GM23338 (cell line): Measurements from ENCODE around the gene OR6C65. TPM values are rescaled to one million over a fixed set of nuclear protein-coding genes. Genes with fewer than 3 reads are reported as not detected.

Experiments used
- ATAC-seq: fragments of 200-7000 bp; cut with Tn5 transposase; 3 replicates; pipeline ENCODE4 v1.9.1; 2020
- DNase-seq: peaks from one replicate; pipeline ENCODE4 v3.0.0-alpha.2; 2015; ENCODE audit warnings: low spot score
- H2AFZ ChIP-seq: fragments of 200-600 bp; sonication (generic); 2 replicates; pipeline ENCODE4 v1.8.0; 2016; ENCODE audit warnings: antibody characterized with exemption, mild to moderate bottlenecking, moderate library complexity
- H3F3A ChIP-seq: fragments of 200-600 bp; sonication (generic); replicated peaks from 2 replicates; pipeline ENCODE4 v1.8.0; 2017; ENCODE audit warnings: antibody characterized with exemption, mixed run types, low read depth
- H3K27ac ChIP-seq: fragments of 200-600 bp; sonication (generic); 2 replicates; pipeline ENCODE4 v1.6.1; 2016; ENCODE audit warnings: low read depth
- H3K27me3 ChIP-seq: fragments of 200-600 bp; sonication (generic); 2 replicates; pipeline ENCODE4 v1.8.0; 2016; ENCODE audit warnings: mild to moderate bottlenecking, mixed run types, moderate library complexity; ENCODE audit not compliant: insufficient read depth
- H3K36me3 ChIP-seq: fragments of 200-600 bp; sonication (generic); 2 replicates; pipeline ENCODE4 v1.8.0; 2016; ENCODE audit warnings: mild to moderate bottlenecking; ENCODE audit not compliant: insufficient read depth
- H3K4me1 ChIP-seq: fragments of 200-600 bp; sonication (generic); 2 replicates; pipeline ENCODE4 v1.8.0; 2016; ENCODE audit warnings: mild to moderate bottlenecking, moderate library complexity; ENCODE audit not compliant: insufficient read depth
- H3K4me2 ChIP-seq: fragments of 200-600 bp; sonication (generic); 2 replicates; pipeline ENCODE4 v1.7.1; 2017; ENCODE audit warnings: mixed run types
- H3K4me3 ChIP-seq: fragments of 200-600 bp; sonication (generic); 2 replicates; pipeline ENCODE4 v1.6.1; 2016; ENCODE audit warnings: mixed run types
- H3K79me2 ChIP-seq: fragments of 200-600 bp; sonication (generic); replicated peaks from 2 replicates; pipeline ENCODE4 v1.8.0; 2017; ENCODE audit warnings: mild to moderate bottlenecking; ENCODE audit not compliant: insufficient read depth
- H3K9me2 ChIP-seq: fragments of 200-600 bp; sonication (generic); 2 replicates; pipeline ENCODE4 v1.8.0; 2017; ENCODE audit not compliant: insufficient read depth
- H4K20me1 ChIP-seq: fragments of 200-600 bp; sonication (generic); replicated peaks from 2 replicates; pipeline ENCODE4 v1.8.0; 2017; ENCODE audit warnings: mild to moderate bottlenecking; ENCODE audit not compliant: insufficient read depth
- H3K27ac Mint-ChIP-seq: 2 replicates; pipeline ENCODE4 v1.8.0; 2020; ENCODE audit warnings: inconsistent platforms, mild to moderate bottlenecking, moderate library complexity, mixed read lengths
- H3K27me3 Mint-ChIP-seq: 3 replicates; pipeline ENCODE4 v1.8.0; 2022; ENCODE audit warnings: low read depth, mild to moderate bottlenecking, moderate library complexity, mixed read lengths, inconsistent platforms; ENCODE audit not compliant: insufficient read depth, poor library complexity
- H3K36me3 Mint-ChIP-seq: 3 replicates; pipeline ENCODE4 v1.8.0; 2021; ENCODE audit warnings: low read depth, mild to moderate bottlenecking, inconsistent platforms, moderate library complexity, mixed read lengths
- H3K4me1 Mint-ChIP-seq: 3 replicates; pipeline ENCODE4 v1.8.0; 2020; ENCODE audit warnings: mild to moderate bottlenecking, inconsistent platforms, mixed read lengths
- H3K4me3 Mint-ChIP-seq: 3 replicates; pipeline ENCODE4 v1.8.0; 2021; ENCODE audit warnings: moderate library complexity, mild to moderate bottlenecking, inconsistent platforms, mixed read lengths
- H3K9me3 Mint-ChIP-seq: 3 replicates; pipeline ENCODE4 v1.8.0; 2020; ENCODE audit warnings: moderate library complexity, mild to moderate bottlenecking, inconsistent platforms, mixed read lengths
- CTCF ChIP-seq, 2 experiments: fragments of 200-600 bp in 1 of 2; sonication (generic) in 1 of 2; conservative IDR thresholded peaks; 2 replicates each; pipeline versions ENCODE4 v1.5.1 to v1.6.1; 2016 to 2017; ENCODE audit warnings: antibody characterized with exemption in 2 of 2, low read depth in 2 of 2, mild to moderate bottlenecking in 2 of 2, moderate library complexity in 1 of 2
- ETS1 ChIP-seq: IDR thresholded peaks from 2 replicates; pipeline ENCODE4 v1.6.1; 2016; ENCODE audit warnings: antibody characterized with exemption
- EZH2 ChIP-seq: fragments of 200-600 bp; sonication (generic); IDR thresholded peaks from one replicate; pipeline ENCODE4 v1.8.0; 2017; ENCODE audit warnings: antibody characterized with exemption, mild to moderate bottlenecking, low read depth; ENCODE audit not compliant: unreplicated experiment
- EZH2phosphoT487 ChIP-seq: fragments of 200-600 bp; sonication (generic); IDR thresholded peaks from one replicate; pipeline ENCODE4 v1.8.1; 2018; ENCODE audit warnings: antibody characterized with exemption; ENCODE audit not compliant: unreplicated experiment
- JUNB ChIP-seq: IDR thresholded peaks from one replicate; pipeline ENCODE4 v1.6.1; 2016; ENCODE audit warnings: antibody characterized with exemption; ENCODE audit not compliant: unreplicated experiment
- NANOG ChIP-seq: IDR thresholded peaks from 2 replicates; pipeline ENCODE4 v1.6.1; 2016; ENCODE audit warnings: antibody characterized with exemption, borderline replicate concordance
- POLR2AphosphoS5 ChIP-seq: IDR thresholded peaks from 2 replicates; pipeline ENCODE4 v1.6.1; 2016; ENCODE audit warnings: antibody characterized with exemption, low read depth
- REST ChIP-seq: IDR thresholded peaks from one replicate; pipeline ENCODE4 v1.6.1; 2018; ENCODE audit warnings: antibody characterized with exemption; ENCODE audit not compliant: unreplicated experiment
- STAT1 ChIP-seq: IDR thresholded peaks from one replicate; pipeline ENCODE4 v1.6.1; 2016; ENCODE audit warnings: antibody characterized with exemption; ENCODE audit not compliant: unreplicated experiment
- ZNF114 ChIP-seq: fragments of 250-450 bp; sonication (Bioruptor Pico); IDR thresholded peaks from 2 replicates; pipeline ENCODE4 v1.5.0; 2020; ENCODE audit warnings: mild to moderate bottlenecking, moderate library complexity
- ZNF331 ChIP-seq: fragments of 250-450 bp; sonication (Bioruptor Pico); IDR thresholded peaks from 2 replicates; pipeline ENCODE4 v1.5.0; 2020; ENCODE audit warnings: low read depth, mild to moderate bottlenecking, moderate library complexity
- ZNF462 ChIP-seq: fragments of 250-450 bp; sonication (Bioruptor Pico); IDR thresholded peaks from 2 replicates; pipeline ENCODE4 v1.5.0; 2020; ENCODE audit warnings: mild to moderate bottlenecking, moderate library complexity
- polyA plus RNA-seq: library from polyadenylated mRNA; unstranded; fragments of >200 nt; fragmentation: Nextera tagmentation; extraction: Ambion mirVana; gene quantifications from 2 replicates; pipeline ENCODE4 v1.2.1, GENCODE V29; 2016
- total RNA-seq: library from RNA; depleted of rRNA; stranded (reverse); fragments of >200 nt; shearing (Covaris generic); gene quantifications from 2 replicates; pipeline ENCODE4 v1.2.3, GENCODE V29; 2014

The OR6C65 gene
- total and polyA plus RNA-seq, 2 experiments from 2014 or later, result not detected

GRCh38 chr12:55420307-55420962 is 20.1 kb downstream of the OR6C65 start:
- Histone ChIP-seq H3K4me2 (no peak overlapping the region), H3K27ac (no peak overlapping the region), H3K4me1 (0 out of 2 replicates have a peak, but pooled peaks cover under 1% of the 10 kb centered on the region), H3K79me2 (no peaks in the 10 kb centered on the region), H2AFZ (no peak overlapping the region), H3K27me3 (no peaks in the 10 kb centered on the region), H3K9me2 (no peaks in the 10 kb centered on the region), H3K36me3 (no peaks in the 10 kb centered on the region), H3F3A (no peaks in the 10 kb centered on the region), H4K20me1 (no peaks in the 10 kb centered on the region), H3K4me3 (no peak overlapping the region)
- TF ChIP-seq EZH2phosphoT487 (no peak), ZNF462 (CRISPR knock-in tag) (no peak), CTCF (conservative IDR thresholded peaks at IDR 0.05; ENCODE audit: low read depth in 2 of 2) (no peak), REST (no peak), POLR2AphosphoS5 (no peak), STAT1 (no peak), ZNF114 (CRISPR knock-in tag) (no peak), ZNF331 (CRISPR knock-in tag) (no peak), JUNB (no peak), NANOG (no peak), ETS1 (no peak), EZH2 (no peak)
- no peak for DNase-seq
- Mint-ChIP-seq H3K27me3 (peaks cover 3% of the 10 kb centered on the region), H3K4me3 (no peak overlapping the region), H3K27ac (no peak overlapping the region), H3K4me1 (no peaks in the 10 kb centered on the region; the same call in 2 of the 3 replicates), H3K9me3 (no peaks in the 10 kb centered on the region), H3K36me3 (no peaks in the 10 kb centered on the region)
- ATAC-seq, result no peak
